Keratinocyte (primary cell): ENCODE results near the gene CXCL10. TPM values are rescaled to one million over a fixed set of nuclear protein-coding genes. Genes with fewer than 3 reads are reported as not detected.

Source experiments
- DNase-seq: peaks from one replicate; pipeline ENCODE4 v3.0.0-alpha.2; 2011; ENCODE audit warnings: low read depth, missing footprints, low spot score
- FAIRE-seq: peaks from 2 replicates; lab custom pipeline; 2011; peaks lifted over from hg19 to GRCh38; lab: Jason Lieb, UNC
- H2AFZ ChIP-seq: 2 replicates; pipeline ENCODE4 v1.6.0; 2012; ENCODE audit warnings: low read length, control low read depth, inconsistent platforms; ENCODE audit not compliant: control insufficient read depth
- H3K27ac ChIP-seq: 2 replicates; pipeline ENCODE4 v1.5.1; 2011; ENCODE audit warnings: low read length; ENCODE audit not compliant: control insufficient read depth, insufficient read depth
- H3K27me3 ChIP-seq: 3 replicates; pipeline ENCODE4 v1.6.0; 2011; ENCODE audit warnings: low read length; ENCODE audit not compliant: control insufficient read depth, insufficient read depth; ENCODE audit errors: extremely low read depth
- H3K36me3 ChIP-seq, 2 experiments: 2 replicates in 1 of 2; 3 replicates in 1 of 2; pipeline ENCODE4 v1.5.1; 2011; ENCODE audit warnings: low read length in 2 of 2, mild to moderate bottlenecking in 1 of 2; ENCODE audit not compliant: control insufficient read depth in 2 of 2, insufficient read depth in 2 of 2; ENCODE audit errors: extremely low read depth in 1 of 2
- H3K4me1 ChIP-seq: 3 replicates; pipeline ENCODE4 v1.5.1; 2011; ENCODE audit warnings: low read length; ENCODE audit not compliant: control insufficient read depth, insufficient read depth; ENCODE audit errors: extremely low read depth
- H3K4me2 ChIP-seq: 3 replicates; pipeline ENCODE4 v1.6.0; 2011; ENCODE audit warnings: low read depth, low read length; ENCODE audit not compliant: control insufficient read depth, insufficient read depth; ENCODE audit errors: extremely low read depth
- H3K4me3 ChIP-seq, 3 experiments: fragments of 200-600 bp in 1 of 3; sonication (generic) in 1 of 3; 2 replicates in 2 of 3; 3 replicates in 1 of 3; pipeline ENCODE4 v1.5.1; 2011 to 2016; ENCODE audit warnings: low read length in 3 of 3, mild to moderate bottlenecking in 3 of 3, control low read depth in 2 of 3, inconsistent platforms in 1 of 3, low read depth in 1 of 3, mixed read lengths in 1 of 3, mixed run types in 1 of 3, moderate library complexity in 1 of 3; ENCODE audit not compliant: control insufficient read depth in 2 of 3, insufficient read depth in 2 of 3; ENCODE audit errors: extremely low read depth in 1 of 3
- H3K79me2 ChIP-seq: 2 replicates; pipeline ENCODE4 v1.6.0; 2012; ENCODE audit warnings: low read length; ENCODE audit not compliant: control insufficient read depth, insufficient read depth
- H3K9ac ChIP-seq: 3 replicates; pipeline ENCODE4 v1.6.0; 2011; ENCODE audit warnings: low read length; ENCODE audit not compliant: control insufficient read depth, insufficient read depth; ENCODE audit errors: extremely low read depth
- H3K9me1 ChIP-seq: 3 replicates; pipeline ENCODE4 v1.6.0; 2011; ENCODE audit warnings: low read length; ENCODE audit not compliant: control insufficient read depth, insufficient read depth; ENCODE audit errors: extremely low read depth
- H3K9me3 ChIP-seq: 2 replicates; pipeline ENCODE4 v1.5.1; 2012; ENCODE audit warnings: low read depth, low read length; ENCODE audit not compliant: control insufficient read depth
- H4K20me1 ChIP-seq: 3 replicates; pipeline ENCODE4 v1.6.0; 2011; ENCODE audit warnings: low read length; ENCODE audit not compliant: control insufficient read depth, insufficient read depth; ENCODE audit errors: extremely low read depth
- EZH2 ChIP-seq: IDR thresholded peaks from one replicate; pipeline ENCODE4 v1.6.1; 2012; ENCODE audit warnings: inconsistent platforms, mild to moderate bottlenecking, low read length, moderate library complexity
- dilution Hi-C: fragments of 300-500 bp; cut with MboI; formaldehyde crosslinking; loops from one replicate; pipeline ENCODE4 v1.7.0; 2020; ENCODE audit warnings: low sequenced_read_pairs; ENCODE audit not compliant: extremely low pct_ligation_motif_present
- polyA plus RNA-seq, 5 experiments: library from polyadenylated mRNA; depleted of rRNA in 3 of 5; stranded (reverse) in 3 of 5; stranded (forward) in 1 of 5; unstranded in 1 of 5; fragments of >200 nt; gene quantifications; 1 replicate in 1 of 5; 2 replicates in 3 of 5; 3 replicates in 1 of 5; pipeline versions ENCODE4 v1.2.1 to v1.2.3, GENCODE V29; 2011 to 2012; ENCODE audit warnings: missing spikeins in 2 of 5, low read depth in 1 of 5, low replicate concordance in 1 of 5
- TF ChIP-seq, protein P1 (sequence below), 3 experiments: IDR thresholded peaks in 1 of 3; conservative IDR thresholded peaks in 1 of 3; optimal IDR thresholded peaks in 1 of 3; 2 replicates in 2 of 3; 3 replicates in 1 of 3; pipeline versions ENCODE3 to v1.5.1; 2011; ENCODE audit warnings: low read length in 3 of 3, mild to moderate bottlenecking in 3 of 3, moderate library complexity in 2 of 3, control low read depth in 1 of 3, inconsistent platforms in 1 of 3; ENCODE audit not compliant: insufficient read depth in 2 of 3; ENCODE audit errors: extremely low read depth in 1 of 3

Gene CXCL10
- polyA plus RNA-seq, 1 donor (not counting 4 experiments of a cell fraction or from before 2014, with no cell fraction given), result 0.72 TPM

DNA sequence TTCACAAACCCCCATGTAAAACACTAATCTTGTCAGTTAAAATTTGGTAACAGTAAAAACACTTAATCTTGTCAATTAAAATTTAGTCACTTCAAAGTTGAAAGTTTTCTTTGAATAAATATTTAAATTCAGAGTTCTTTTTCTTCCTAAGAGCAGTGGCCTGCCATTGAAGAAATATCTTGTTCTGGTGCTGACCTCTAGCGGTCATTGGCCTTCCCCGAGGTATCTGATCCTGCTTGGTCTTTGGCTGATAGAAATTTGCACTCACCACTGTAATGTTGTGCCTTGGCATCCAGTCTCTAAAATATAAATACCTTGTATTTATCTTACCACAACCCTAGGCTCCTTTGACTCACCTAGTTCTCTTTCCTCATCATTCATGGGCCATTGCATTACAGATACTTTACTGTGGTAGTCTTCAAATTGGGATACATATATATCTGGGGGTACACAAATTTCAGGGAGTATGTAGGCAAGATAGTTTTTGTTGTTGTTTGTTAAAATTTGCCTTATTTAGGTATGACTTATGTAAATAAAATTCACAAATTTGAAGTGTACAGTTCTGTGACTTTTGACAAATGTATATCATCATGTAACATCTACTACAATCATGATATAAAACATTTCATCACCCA is 44.5 kb upstream of the CXCL10 start:
- H3K27ac ChIP-seq, result no peak overlapping the region
- H3K9ac ChIP-seq, result no peak overlapping the region
- H3K27me3 ChIP-seq, result no peaks in the 10 kb centered on the region
- no peak overlapping the region for H3K4me2 ChIP-seq
- H3K36me3 ChIP-seq, result no peaks in the 10 kb centered on the region
- dilution Hi-C loops, result no loop called here
- FAIRE-seq (peak; percentile 83), DNase-seq (no peak)
- no peak overlapping the region for H3K4me3 ChIP-seq
- H3K9me1 ChIP-seq, result no peaks in the 10 kb centered on the region
- no peak for TF ChIP-seq EZH2
- TF ChIP-seq, protein P1, sequence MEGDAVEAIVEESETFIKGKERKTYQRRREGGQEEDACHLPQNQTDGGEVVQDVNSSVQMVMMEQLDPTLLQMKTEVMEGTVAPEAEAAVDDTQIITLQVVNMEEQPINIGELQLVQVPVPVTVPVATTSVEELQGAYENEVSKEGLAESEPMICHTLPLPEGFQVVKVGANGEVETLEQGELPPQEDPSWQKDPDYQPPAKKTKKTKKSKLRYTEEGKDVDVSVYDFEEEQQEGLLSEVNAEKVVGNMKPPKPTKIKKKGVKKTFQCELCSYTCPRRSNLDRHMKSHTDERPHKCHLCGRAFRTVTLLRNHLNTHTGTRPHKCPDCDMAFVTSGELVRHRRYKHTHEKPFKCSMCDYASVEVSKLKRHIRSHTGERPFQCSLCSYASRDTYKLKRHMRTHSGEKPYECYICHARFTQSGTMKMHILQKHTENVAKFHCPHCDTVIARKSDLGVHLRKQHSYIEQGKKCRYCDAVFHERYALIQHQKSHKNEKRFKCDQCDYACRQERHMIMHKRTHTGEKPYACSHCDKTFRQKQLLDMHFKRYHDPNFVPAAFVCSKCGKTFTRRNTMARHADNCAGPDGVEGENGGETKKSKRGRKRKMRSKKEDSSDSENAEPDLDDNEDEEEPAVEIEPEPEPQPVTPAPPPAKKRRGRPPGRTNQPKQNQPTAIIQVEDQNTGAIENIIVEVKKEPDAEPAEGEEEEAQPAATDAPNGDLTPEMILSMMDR (optimal IDR thresholded peaks at IDR 0.05 in 1 of 3, IDR thresholded peaks at IDR 0.05 in 1 of 3, conservative IDR thresholded peaks at IDR 0.05 in 1 of 3; ENCODE audit: extremely low read depth in 1 of 3, insufficient read depth in 2 of 3, low read length in 3 of 3), result peak; percentile 63 to 80 (median 71)
- H3K79me2 ChIP-seq, result no peaks in the 10 kb centered on the region
- no peaks in the 10 kb centered on the region for H4K20me1 ChIP-seq
- no peaks in the 10 kb centered on the region for H3K9me3 ChIP-seq
- no peak overlapping the region for H2AFZ ChIP-seq
- no peaks in the 10 kb centered on the region for H3K4me1 ChIP-seq

DNA sequence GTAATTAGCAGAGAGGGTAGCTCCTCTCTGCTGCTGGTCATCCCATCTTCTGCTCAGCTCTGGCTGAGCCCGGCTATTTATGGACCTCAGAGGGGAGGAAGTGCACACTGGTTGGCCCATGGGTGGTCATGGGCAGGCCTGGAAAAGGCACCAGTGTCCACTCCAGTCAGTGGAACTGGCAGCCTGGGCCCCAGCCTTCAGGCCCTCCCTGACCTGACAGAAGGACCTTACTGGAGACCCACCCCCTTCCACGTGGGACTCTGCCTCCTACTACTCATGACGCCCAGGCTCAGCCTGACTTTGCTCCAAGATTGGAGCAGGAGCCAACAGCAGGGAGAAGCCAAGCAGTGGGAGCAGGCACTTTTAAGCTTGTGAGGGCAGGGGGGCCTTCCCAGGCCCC is 43.2 kb upstream of the CXCL10 start:
- dilution Hi-C loops, result no loop called here
- no peak for DNase-seq
- no peaks in the 10 kb centered on the region for H3K27me3 ChIP-seq
- no peak overlapping the region for H3K4me3 ChIP-seq
- H3K36me3 ChIP-seq, result no peaks in the 10 kb centered on the region
- no peak for FAIRE-seq
- no peak overlapping the region for H2AFZ ChIP-seq
- no peak overlapping the region for H3K4me2 ChIP-seq
- no peaks in the 10 kb centered on the region for H3K79me2 ChIP-seq
- no peak overlapping the region for H3K27ac ChIP-seq
- no peaks in the 10 kb centered on the region for H3K9me1 ChIP-seq
- H3K9ac ChIP-seq, result no peak overlapping the region
- no peaks in the 10 kb centered on the region for H3K4me1 ChIP-seq
- no peaks in the 10 kb centered on the region for H3K9me3 ChIP-seq
- no peaks in the 10 kb centered on the region for H4K20me1 ChIP-seq
- TF ChIP-seq, protein P1 (optimal IDR thresholded peaks at IDR 0.05 in 1 of 3, IDR thresholded peaks at IDR 0.05 in 1 of 3, conservative IDR thresholded peaks at IDR 0.05 in 1 of 3; ENCODE audit: extremely low read depth in 1 of 3, insufficient read depth in 2 of 3, low read length in 3 of 3), result no peak
- TF ChIP-seq EZH2, result no peak
